H1 (cell line): Measurements from ENCODE around the gene LARGE2. TPM values are rescaled to one million over a fixed set of nuclear protein-coding genes. Genes with fewer than 3 reads are reported as not detected.

Experiments used
- CTCF ChIA-PET: fragments of 300-600 bp; sonication (Branson Sonifier 250); formaldehyde crosslinking; loops from one replicate; lab custom pipeline; 2021; ENCODE audit not compliant: partially characterized antibody; lab: Charles Lee
- POLR2A ChIA-PET: fragments of 300-600 bp; sonication (Branson Sonifier 250); formaldehyde crosslinking; loops from one replicate; lab custom pipeline; 2021; ENCODE audit warnings: inconsistent platforms; ENCODE audit not compliant: partially characterized antibody; lab: Charles Lee
- DNase-seq, 2 experiments: peaks; one replicate each; pipeline versions ENCODE4 v3.0.0 to v3.0.0-alpha.2; 2010 to 2022; ENCODE audit warnings: low spot score in 2 of 2, low read depth in 1 of 2, mixed read lengths in 1 of 2
- FAIRE-seq: peaks from 2 replicates; lab custom pipeline; 2011; peaks lifted over from hg19 to GRCh38; lab: Jason Lieb, UNC
- H2AFZ ChIP-seq: 2 replicates; pipeline ENCODE4 v1.8.1; 2012; ENCODE audit warnings: low read length, inconsistent platforms
- H2AK5ac ChIP-seq: 2 replicates; pipeline ENCODE4 v1.6.1; 2013; ENCODE audit warnings: low read depth, low read length
- H2BK120ac ChIP-seq: replicated peaks from 2 replicates; pipeline ENCODE3; 2013; ENCODE audit warnings: low read depth, low read length, inconsistent platforms
- H2BK12ac ChIP-seq: 2 replicates; pipeline ENCODE4 v1.6.1; 2013; ENCODE audit warnings: low read depth, low read length
- H2BK15ac ChIP-seq: 2 replicates; pipeline ENCODE4 v1.6.1; 2013; ENCODE audit warnings: low read length
- H2BK20ac ChIP-seq: 2 replicates; pipeline ENCODE4 v1.6.1; 2013; ENCODE audit warnings: low read length
- H2BK5ac ChIP-seq: 2 replicates; pipeline ENCODE4 v1.6.1; 2013; ENCODE audit warnings: low read depth, low read length
- H3K14ac ChIP-seq: 2 replicates; pipeline ENCODE4 v1.6.1; 2013; ENCODE audit warnings: inconsistent platforms; ENCODE audit not compliant: insufficient read length
- H3K18ac ChIP-seq: 2 replicates; pipeline ENCODE4 v1.6.1; 2013; ENCODE audit warnings: low read length; ENCODE audit errors: extremely low read depth
- H3K23ac ChIP-seq: 2 replicates; pipeline ENCODE4 v1.6.1; 2013; ENCODE audit warnings: inconsistent platforms; ENCODE audit not compliant: insufficient read length
- H3K23me2 ChIP-seq: 2 replicates; pipeline ENCODE4 v1.6.1; 2013; ENCODE audit warnings: low read depth, low read length
- H3K27ac ChIP-seq: 2 replicates; pipeline ENCODE4 v1.6.1; 2011; ENCODE audit warnings: low read depth, low read length, inconsistent platforms
- H3K27me3 ChIP-seq, 4 experiments: replicated peaks in 1 of 4; 1 replicate in 1 of 4; 2 replicates in 3 of 4; pipeline versions ENCODE4 v1.6.1 to v1.8.1; 2011 to 2013; ENCODE audit warnings: low read length in 3 of 4, mild to moderate bottlenecking in 3 of 4, inconsistent platforms in 2 of 4, mixed read lengths in 2 of 4, moderate library complexity in 1 of 4; ENCODE audit not compliant: control insufficient read depth in 3 of 4, insufficient read depth in 3 of 4; ENCODE audit errors: extremely low read depth in 1 of 4
- H3K36me3 ChIP-seq, 4 experiments: 2 replicates each; pipeline versions ENCODE4 v1.6.1 to v1.8.1; 2011 to 2013; ENCODE audit warnings: mild to moderate bottlenecking in 4 of 4, low read length in 3 of 4, moderate library complexity in 2 of 4, control low read depth in 1 of 4, inconsistent platforms in 1 of 4; ENCODE audit not compliant: insufficient read depth in 4 of 4, control insufficient read depth in 2 of 4
- H3K4ac ChIP-seq: replicated peaks from 2 replicates; pipeline ENCODE3; 2013; ENCODE audit warnings: low read length, low read depth, mixed read lengths, inconsistent platforms; ENCODE audit not compliant: insufficient read length
- H3K4me1 ChIP-seq, 4 experiments: replicated peaks in 1 of 4; 1 replicate in 1 of 4; 2 replicates in 3 of 4; pipeline versions ENCODE4 v1.6.1 to v1.8.1; 2011 to 2013; ENCODE audit warnings: low read length in 3 of 4, inconsistent platforms in 2 of 4, mixed read lengths in 1 of 4; ENCODE audit not compliant: insufficient read depth in 4 of 4, control insufficient read depth in 3 of 4
- H3K4me2 ChIP-seq, 2 experiments: 2 replicates each; pipeline versions ENCODE4 v1.6.1 to v1.8.1; 2011 to 2013; ENCODE audit warnings: low read depth in 2 of 2, low read length in 2 of 2, control low read depth in 1 of 2, inconsistent platforms in 1 of 2, mild to moderate bottlenecking in 1 of 2; ENCODE audit not compliant: insufficient read depth in 1 of 2
- H3K4me3 ChIP-seq, 4 experiments: fragments of 200-600, 300-600 bp in 1 of 4; sonication (generic), shearing (Covaris generic), sonication (Bioruptor Twin) in 1 of 4; 2 replicates each; pipeline versions ENCODE4 v1.5.1 to v1.8.1; 2011 to 2016; ENCODE audit warnings: low read length in 4 of 4, low read depth in 3 of 4, control low read depth in 2 of 4, inconsistent platforms in 2 of 4, mild to moderate bottlenecking in 2 of 4, mixed read lengths in 1 of 4, moderate library complexity in 1 of 4; ENCODE audit not compliant: insufficient read depth in 2 of 4; ENCODE audit errors: extremely low read depth in 1 of 4
- H3K56ac ChIP-seq: replicated peaks from 2 replicates; pipeline ENCODE3; 2013; ENCODE audit warnings: low read depth, mild to moderate bottlenecking, mixed read lengths, low read length, inconsistent platforms; ENCODE audit not compliant: insufficient read length
- H3K79me1 ChIP-seq: 2 replicates; pipeline ENCODE4 v1.6.1; 2013; ENCODE audit warnings: low read depth, low read length, control low read depth
- H3K79me2 ChIP-seq, 2 experiments: 2 replicates each; pipeline versions ENCODE4 v1.6.1 to v1.8.1; 2012 to 2013; ENCODE audit warnings: low read length in 2 of 2, mild to moderate bottlenecking in 2 of 2, inconsistent platforms in 1 of 2; ENCODE audit not compliant: insufficient read depth in 2 of 2, control insufficient read depth in 1 of 2
- H3K9ac ChIP-seq, 4 experiments: replicated peaks in 1 of 4; 1 replicate in 1 of 4; 2 replicates in 3 of 4; pipeline versions ENCODE4 v1.6.1 to v1.8.1; 2011 to 2013; ENCODE audit warnings: low read depth in 3 of 4, low read length in 3 of 4, control low read depth in 2 of 4, mild to moderate bottlenecking in 2 of 4, moderate library complexity in 2 of 4, inconsistent platforms in 1 of 4; ENCODE audit errors: extremely low read depth in 1 of 4
- H3K9me3 ChIP-seq, 2 experiments: 2 replicates each; pipeline versions ENCODE4 v1.6.1 to v1.8.1; 2012 to 2013; ENCODE audit warnings: mild to moderate bottlenecking in 2 of 2, moderate library complexity in 2 of 2, control low read depth in 1 of 2, inconsistent platforms in 1 of 2, low read depth in 1 of 2, low read length in 1 of 2, mixed read lengths in 1 of 2; ENCODE audit not compliant: insufficient read depth in 2 of 2
- H4K20me1 ChIP-seq, 2 experiments: replicated peaks in 1 of 2; 2 replicates each; pipeline versions ENCODE3 to v1.8.1; 2011 to 2013; ENCODE audit warnings: inconsistent platforms in 2 of 2, low read length in 2 of 2, mild to moderate bottlenecking in 1 of 2; ENCODE audit not compliant: insufficient read depth in 2 of 2, control insufficient read depth in 1 of 2
- H4K5ac ChIP-seq: 2 replicates; pipeline ENCODE4 v1.6.1; 2013; ENCODE audit warnings: low read length, low read depth, mixed read lengths, inconsistent platforms; ENCODE audit not compliant: insufficient read length
- H4K8ac ChIP-seq: 2 replicates; pipeline ENCODE4 v1.8.0; 2013; ENCODE audit warnings: mild to moderate bottlenecking, moderate library complexity, low read length, inconsistent platforms; ENCODE audit not compliant: insufficient read depth; ENCODE audit errors: extremely low read depth
- H4K91ac ChIP-seq: replicated peaks from 2 replicates; pipeline ENCODE3; 2013; ENCODE audit warnings: low read length, mixed read lengths, inconsistent platforms; ENCODE audit not compliant: insufficient read length
- CBX8 ChIP-seq: fragments of 300-800, 300-1000 bp; sonication (generic); IDR thresholded peaks from 2 replicates; pipeline ENCODE4 v1.7.1; 2016; ENCODE audit warnings: low read depth, low read length, borderline replicate concordance
- PHF8 ChIP-seq: fragments of 200-600 bp; sonication (generic); conservative IDR thresholded peaks from 2 replicates; pipeline ENCODE4 v1.7.1; 2012; ENCODE audit warnings: low read depth, mild to moderate bottlenecking, inconsistent platforms, low read length, moderate library complexity
- POU5F1 ChIP-seq: IDR thresholded peaks from 2 replicates; pipeline ENCODE4 v1.6.1; 2011; ENCODE audit warnings: low read depth, mild to moderate bottlenecking, low read length, moderate library complexity
- TCF12 ChIP-seq: IDR thresholded peaks from 2 replicates; pipeline ENCODE4 v1.6.1; 2011; ENCODE audit warnings: low read depth, mild to moderate bottlenecking, low read length
- WGBS, 2 experiments: shearing (Covaris generic) in 1 of 2; methylation state at CpG; one replicate each; pipeline versions ENCODE4 v1.1.6 to v1.1.7; 2013 to 2015; ENCODE audit warnings: low lambda C conversion rate in 2 of 2, mixed read lengths in 2 of 2, inconsistent platforms in 1 of 2, low coverage in 1 of 2, missing lambda C conversion rate in 1 of 2; ENCODE audit not compliant: insufficient replicate concordance in 2 of 2, insufficient coverage in 1 of 2, insufficient read length in 1 of 2; ENCODE audit errors: extremely low coverage in 1 of 2, missing lambda C conversion rate in 1 of 2; 5-methylcytosine and 5-hydroxymethylcytosine counted together
- polyA plus RNA-seq, 7 experiments: library from polyadenylated mRNA; depleted of rRNA in 3 of 7; stranded (reverse) in 5 of 7; unstranded in 2 of 7; fragments of >200 nt in 5 of 7; fragments of 200-250 nt in 2 of 7; gene quantifications; 1 replicate in 5 of 7; 2 replicates in 1 of 7; 4 replicates in 1 of 7; pipeline versions ENCODE4 v1.2.1 to v1.2.3, GENCODE V29; 2011 to 2013; ENCODE audit warnings: missing spikeins in 2 of 7, mixed read lengths in 2 of 7
- total RNA-seq: library from RNA; stranded (reverse); fragmentation: NEBNext Ultra II Directional; extraction: Animal tissue kit (Norgen Biotek cat#: 25700); gene quantifications from 2 replicates; pipeline ENCODE4 v1.2.1, GENCODE V29; 2021
- TF ChIP-seq, protein P1 (sequence below), 3 experiments: IDR thresholded peaks; 1 replicate in 2 of 3; 2 replicates in 1 of 3; pipeline versions ENCODE4 v1.5.1 to v1.6.1; 2011; ENCODE audit warnings: low read length in 3 of 3, mild to moderate bottlenecking in 3 of 3, inconsistent platforms in 2 of 3, low read depth in 1 of 3, moderate library complexity in 1 of 3; ENCODE audit not compliant: insufficient read depth in 1 of 3; ENCODE audit errors: control extremely low read depth in 1 of 3

The LARGE2 gene
- total and polyA plus RNA-seq, 2 of the 8 experiments (the other 6 are each of a cell fraction or from before 2014, with no cell fraction given), result 111 to 137 TPM

DNA sequence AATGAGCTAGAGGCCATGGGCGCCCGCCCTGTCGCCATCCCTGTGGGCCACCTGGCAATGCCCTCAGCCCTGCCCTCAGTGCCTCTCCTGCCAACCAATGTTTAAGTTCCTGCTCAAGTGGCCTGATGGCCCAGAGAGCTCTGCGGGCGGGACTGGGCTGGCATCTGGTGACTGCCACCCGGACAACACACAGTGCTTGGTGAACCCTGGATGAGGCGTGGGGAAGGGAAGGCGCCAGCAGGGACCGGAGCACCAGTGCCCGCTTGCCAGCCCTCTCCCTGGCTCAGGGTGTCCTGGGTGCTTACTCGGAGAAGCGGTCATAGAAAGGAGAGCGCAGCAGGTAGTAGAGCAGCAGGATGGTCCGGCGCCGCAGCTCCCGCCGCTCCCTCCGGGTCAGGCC, 8.9 kb upstream of the LARGE2 start:
- Histone ChIP-seq H4K91ac (no peak overlapping the region), H3K9me3 (no peaks in the 10 kb centered on the region), H3K4ac (no peak overlapping the region), H4K5ac (no peak overlapping the region), H3K4me3 (no peak overlapping the region), H2BK15ac (no peak overlapping the region), H2BK5ac (no peak overlapping the region), H2AFZ (no peak overlapping the region), H3K56ac (no peak overlapping the region), H3K23me2 (peaks cover 10% of the 10 kb centered on the region), H3K4me1 (peaks cover 0 to 6% (median 1%) of the 10 kb centered on the region in 4 experiments; a peak in 4 of 7 replicates), H3K14ac (no peak overlapping the region), H2BK120ac (no peak overlapping the region), H3K36me3 (peaks cover 3 to 26% (median 17%) of the 10 kb centered on the region in 4 experiments; a peak in 7 of 8 replicates), H2AK5ac (no peak overlapping the region), H3K27me3 (no peaks in the 10 kb centered on the region), H2BK20ac (no peak overlapping the region), H4K8ac (no peak overlapping the region), H3K27ac (no peak overlapping the region), H3K79me2 (peaks cover 0 to 6% of the 10 kb centered on the region in 2 experiments; a peak in 1 of 4 replicates), H3K4me2 (no peak overlapping the region), H2BK12ac (no peak overlapping the region), H4K20me1 (peaks cover 4 to 25% of the 10 kb centered on the region in 2 experiments), H3K79me1 (peaks cover 8% of the 10 kb centered on the region; the same call in 1 of the 2 replicates), H3K23ac (no peak overlapping the region), H3K9ac (no peak overlapping the region), H3K18ac (no peak overlapping the region)
- DNase-seq (no peak), FAIRE-seq (no peak)
- TF ChIP-seq, protein P1, sequence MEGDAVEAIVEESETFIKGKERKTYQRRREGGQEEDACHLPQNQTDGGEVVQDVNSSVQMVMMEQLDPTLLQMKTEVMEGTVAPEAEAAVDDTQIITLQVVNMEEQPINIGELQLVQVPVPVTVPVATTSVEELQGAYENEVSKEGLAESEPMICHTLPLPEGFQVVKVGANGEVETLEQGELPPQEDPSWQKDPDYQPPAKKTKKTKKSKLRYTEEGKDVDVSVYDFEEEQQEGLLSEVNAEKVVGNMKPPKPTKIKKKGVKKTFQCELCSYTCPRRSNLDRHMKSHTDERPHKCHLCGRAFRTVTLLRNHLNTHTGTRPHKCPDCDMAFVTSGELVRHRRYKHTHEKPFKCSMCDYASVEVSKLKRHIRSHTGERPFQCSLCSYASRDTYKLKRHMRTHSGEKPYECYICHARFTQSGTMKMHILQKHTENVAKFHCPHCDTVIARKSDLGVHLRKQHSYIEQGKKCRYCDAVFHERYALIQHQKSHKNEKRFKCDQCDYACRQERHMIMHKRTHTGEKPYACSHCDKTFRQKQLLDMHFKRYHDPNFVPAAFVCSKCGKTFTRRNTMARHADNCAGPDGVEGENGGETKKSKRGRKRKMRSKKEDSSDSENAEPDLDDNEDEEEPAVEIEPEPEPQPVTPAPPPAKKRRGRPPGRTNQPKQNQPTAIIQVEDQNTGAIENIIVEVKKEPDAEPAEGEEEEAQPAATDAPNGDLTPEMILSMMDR (IDR thresholded peaks at IDR 0.05; ENCODE audit: control extremely low read depth in 1 of 3, insufficient read depth in 1 of 3, low read depth in 1 of 3, low read length in 3 of 3), result no peak
- TF ChIP-seq POU5F1 (no peak), TCF12 (no peak), PHF8 (no peak), CBX8 (no peak)
- CTCF ChIA-PET, result interaction anchor here (0.7 to 1.4 kb wide), 4 partner anchors 21 to 390 kb away, joined by 3 to 4 read pairs (median 4); no protein-coding TSS in a partner anchor
- POLR2A ChIA-PET, result interaction anchor here (1.5 to 2.9 kb wide), 2 partner anchors 8 to 13 kb away, joined by 7 to 11 read pairs; partner anchors contain the start of gene LARGE2
- 97% methylated on average over 19 of the region's 19 CpGs; no CpG with 5 or more reads in 1 of the 2 experiments for WGBS, 2 experiments
